Measurements from ENCODE around the gene JAM3.

JAM3 gene

GRCh38 chr11:134065381-134065780, 3.5 kb upstream of the JAM3 start:
- peaks cover 2% of the 10 kb centered on the region for H3K4me1 ChIP-seq (ENCODE audit: insufficient read depth, insufficient read length)
- no peaks in the 10 kb centered on the region for H3K9me3 ChIP-seq (ENCODE audit: insufficient read depth, low read length)
- no peak overlapping the region for H3K9ac ChIP-seq (ENCODE audit: insufficient read length, low read depth)
- TF ChIP-seq ZNF274 (IDR thresholded peaks at IDR 0.05; ENCODE audit: low read depth, low read length): no peak
- TF ChIP-seq YY1 (IDR thresholded peaks at IDR 0.05; ENCODE audit: insufficient read depth, insufficient read length): no peak
- no peak for TF ChIP-seq SUZ12 (IDR thresholded peaks at IDR 0.05; ENCODE audit: extremely low read depth, insufficient read depth, insufficient read length)
- peaks cover 13% of the 10 kb centered on the region for H3K27me3 ChIP-seq (ENCODE audit: insufficient read depth, insufficient read length)
- DNase-seq (ENCODE audit: low read depth, low spot score): no peak
- H3K36me3 ChIP-seq (ENCODE audit: insufficient read depth, insufficient read length, low read length): no peaks in the 10 kb centered on the region
- H3K4me3 ChIP-seq (ENCODE audit: insufficient read length, low read depth): no peak overlapping the region

- H3K27me3 ChIP-seq (ENCODE audit: insufficient read depth, insufficient read length): peaks cover 13% of the 10 kb centered on the region
- TF ChIP-seq ZNF274 (IDR thresholded peaks at IDR 0.05; ENCODE audit: low read depth, low read length) (no peak), SUZ12 (IDR thresholded peaks at IDR 0.05; ENCODE audit: extremely low read depth, insufficient read depth, insufficient read length) (no peak), YY1 (IDR thresholded peaks at IDR 0.05; ENCODE audit: insufficient read depth, insufficient read length) (no peak)
- no peak for DNase-seq (ENCODE audit: low read depth, low spot score)
Measured at GRCh38 chr11:134066943-134067885, 1.7 kb upstream of the JAM3 start.

GRCh38 chr11:134069426-134070341, 812 bp downstream of the JAM3 start:
- Histone ChIP-seq H3K27me3 (ENCODE audit: insufficient read depth, insufficient read length) (peaks cover 13% of the 10 kb centered on the region), H3K4me3 (ENCODE audit: insufficient read length, low read depth) (peak overlapping the region; percentile 73), H3K9me3 (ENCODE audit: insufficient read depth, low read length) (no peaks in the 10 kb centered on the region), H3K4me1 (ENCODE audit: insufficient read depth, insufficient read length) (no peaks in the 10 kb centered on the region), H3K9ac (ENCODE audit: insufficient read length, low read depth) (peak overlapping the region; percentile 58), H3K36me3 (ENCODE audit: insufficient read depth, insufficient read length, low read length) (no peaks in the 10 kb centered on the region)
- no peak for DNase-seq (ENCODE audit: low read depth, low spot score)
- TF ChIP-seq SUZ12 (IDR thresholded peaks at IDR 0.05; ENCODE audit: extremely low read depth, insufficient read depth, insufficient read length) (no peak), YY1 (IDR thresholded peaks at IDR 0.05; ENCODE audit: insufficient read depth, insufficient read length) (no peak), ZNF274 (IDR thresholded peaks at IDR 0.05; ENCODE audit: low read depth, low read length) (no peak)

More at GRCh38 chr11:134066943-134067885, 1.7 kb upstream of the JAM3 start:
- H3K4me1 ChIP-seq (ENCODE audit: insufficient read depth, insufficient read length): peaks cover 2% of the 10 kb centered on the region
- no peak overlapping the region for H3K4me3 ChIP-seq (ENCODE audit: insufficient read length, low read depth)
- H3K9ac ChIP-seq (ENCODE audit: insufficient read length, low read depth): no peak overlapping the region
- H3K36me3 ChIP-seq (ENCODE audit: insufficient read depth, insufficient read length, low read length): no peaks in the 10 kb centered on the region
- no peaks in the 10 kb centered on the region for H3K9me3 ChIP-seq (ENCODE audit: insufficient read depth, low read length)

GRCh38 chr11:134070342-134070845, 1.5 kb downstream of the JAM3 start:
- no peaks in the 10 kb centered on the region for H3K4me1 ChIP-seq (ENCODE audit: insufficient read depth, insufficient read length)
- DNase-seq (ENCODE audit: low read depth, low spot score): no peak
- no peak overlapping the region for H3K9ac ChIP-seq (ENCODE audit: insufficient read length, low read depth)
- no peak overlapping the region for H3K4me3 ChIP-seq (ENCODE audit: insufficient read length, low read depth)
- no peaks in the 10 kb centered on the region for H3K9me3 ChIP-seq (ENCODE audit: insufficient read depth, low read length)
- peaks cover 13% of the 10 kb centered on the region for H3K27me3 ChIP-seq (ENCODE audit: insufficient read depth, insufficient read length)
- no peaks in the 10 kb centered on the region for H3K36me3 ChIP-seq (ENCODE audit: insufficient read depth, insufficient read length, low read length)
- no peak for TF ChIP-seq SUZ12 (IDR thresholded peaks at IDR 0.05; ENCODE audit: extremely low read depth, insufficient read depth, insufficient read length)
- no peak for TF ChIP-seq ZNF274 (IDR thresholded peaks at IDR 0.05; ENCODE audit: low read depth, low read length)
- no peak for TF ChIP-seq YY1 (IDR thresholded peaks at IDR 0.05; ENCODE audit: insufficient read depth, insufficient read length)

- peaks cover 13% of the 10 kb centered on the region for H3K27me3 ChIP-seq (ENCODE audit: insufficient read depth, insufficient read length)
- no peak for DNase-seq (ENCODE audit: low read depth, low spot score)
Measured at GRCh38 chr11:134071306-134071705, 2.4 kb downstream of the JAM3 start.

GRCh38 chr11:134071766-134072402, 3.0 kb downstream of the JAM3 start:
- no peak overlapping the region for H3K9ac ChIP-seq (ENCODE audit: insufficient read length, low read depth)
- H3K9me3 ChIP-seq (ENCODE audit: insufficient read depth, low read length): no peaks in the 10 kb centered on the region
- no peaks in the 10 kb centered on the region for H3K36me3 ChIP-seq (ENCODE audit: insufficient read depth, insufficient read length, low read length)
- no peak overlapping the region for H3K4me3 ChIP-seq (ENCODE audit: insufficient read length, low read depth)
- no peak for DNase-seq (ENCODE audit: low read depth, low spot score)
- TF ChIP-seq ZNF274 (IDR thresholded peaks at IDR 0.05; ENCODE audit: low read depth, low read length): no peak
- TF ChIP-seq YY1 (IDR thresholded peaks at IDR 0.05; ENCODE audit: insufficient read depth, insufficient read length): no peak
- no peak for TF ChIP-seq SUZ12 (IDR thresholded peaks at IDR 0.05; ENCODE audit: extremely low read depth, insufficient read depth, insufficient read length)
- H3K4me1 ChIP-seq (ENCODE audit: insufficient read depth, insufficient read length): no peaks in the 10 kb centered on the region
- H3K27me3 ChIP-seq (ENCODE audit: insufficient read depth, insufficient read length): peaks cover 13% of the 10 kb centered on the region

More at GRCh38 chr11:134071306-134071705, 2.4 kb downstream of the JAM3 start:
- Histone ChIP-seq H3K36me3 (ENCODE audit: insufficient read depth, insufficient read length, low read length) (no peaks in the 10 kb centered on the region), H3K4me3 (ENCODE audit: insufficient read length, low read depth) (no peak overlapping the region), H3K9ac (ENCODE audit: insufficient read length, low read depth) (no peak overlapping the region), H3K4me1 (ENCODE audit: insufficient read depth, insufficient read length) (no peaks in the 10 kb centered on the region), H3K9me3 (ENCODE audit: insufficient read depth, low read length) (no peaks in the 10 kb centered on the region)
- TF ChIP-seq YY1 (IDR thresholded peaks at IDR 0.05; ENCODE audit: insufficient read depth, insufficient read length) (no peak), ZNF274 (IDR thresholded peaks at IDR 0.05; ENCODE audit: low read depth, low read length) (no peak), SUZ12 (IDR thresholded peaks at IDR 0.05; ENCODE audit: extremely low read depth, insufficient read depth, insufficient read length) (no peak)
